GM12892 (cell line): Measurements from ENCODE around the gene DAGLA.

ENCODE experiments used
- POLR2A ChIP-seq: IDR thresholded peaks from 2 replicates; pipeline ENCODE4 v1.6.1; 2011; ENCODE audit warnings: low read depth, low read length, control low read depth
- POLR2AphosphoS5 ChIP-seq: IDR thresholded peaks from 2 replicates; pipeline ENCODE4 v1.6.1; 2011; ENCODE audit warnings: low read depth, low read length, control low read depth
- TAF1 ChIP-seq: IDR thresholded peaks from 2 replicates; pipeline ENCODE4 v1.6.1; 2011; ENCODE audit warnings: low read depth, mild to moderate bottlenecking, control low read depth, low read length, borderline replicate concordance

- TF ChIP-seq POLR2A (no peak), POLR2AphosphoS5 (no peak), TAF1 (no peak)
Measured at GRCh38 chr11:61635787-61636186, 44.4 kb upstream of the DAGLA start.
